ENCODE data around the gene CAPN13. TPM values are rescaled to one million over a fixed set of nuclear protein-coding genes. Genes with fewer than 3 reads are reported as not detected.

The CAPN13 gene
- total RNA-seq, 1 experiment from 2014 or later, result 5.7 TPM

- H4K20me1 ChIP-seq (ENCODE audit: control insufficient read depth, insufficient read depth, insufficient read length), result no peaks in the 10 kb centered on the region
- no peak overlapping the region for H3K27ac Mint-ChIP-seq
- H3K27me3 ChIP-seq (ENCODE audit: insufficient read depth, low read length), result no peaks in the 10 kb centered on the region
- H2BK12ac ChIP-seq (ENCODE audit: insufficient read length, low read depth, low read length), result no peak overlapping the region
- H2BK120ac ChIP-seq (ENCODE audit: low read depth, low read length, poor library complexity, severe bottlenecking), result no peak overlapping the region
- no peak overlapping the region for H3K4me2 ChIP-seq (ENCODE audit: insufficient read depth, insufficient read length, low read length)
- H3K79me2 ChIP-seq (ENCODE audit: insufficient read depth, low read length), result no peaks in the 10 kb centered on the region
- no peak overlapping the region for H3T11ph ChIP-seq (ENCODE audit: low read length)
- H2AFZ ChIP-seq (ENCODE audit: low read length), result no peak overlapping the region
- no peak overlapping the region for H3K9ac ChIP-seq (ENCODE audit: extremely low read depth, insufficient read length, low read length)
- DNase-seq, result no peak
- H3K79me1 ChIP-seq (ENCODE audit: insufficient read depth, low read depth, low read length, poor library complexity, severe bottlenecking), result no peaks in the 10 kb centered on the region
- no peak overlapping the region for H3K23ac ChIP-seq (ENCODE audit: insufficient read length, low read depth, low read length)
- no peaks in the 10 kb centered on the region for H3K9me3 ChIP-seq (ENCODE audit: control insufficient read depth, low read depth, low read length)
- no peaks in the 10 kb centered on the region for H3K23me2 ChIP-seq (ENCODE audit: insufficient read length, low read depth, low read length, poor library complexity, severe bottlenecking)
- H3K14ac ChIP-seq (ENCODE audit: insufficient read depth, low read length), result no peak overlapping the region
- no peaks in the 10 kb centered on the region for H3K27me3 Mint-ChIP-seq (ENCODE audit: low read depth)
- peaks cover 2 to 13% of the 10 kb centered on the region in 2 experiments for H3K4me1 Mint-ChIP-seq
- H3K56ac ChIP-seq (ENCODE audit: insufficient read length, low read depth, low read length), result no peak overlapping the region
- no peak overlapping the region for H2BK15ac ChIP-seq (ENCODE audit: low read depth, low read length)
- no CpG with 5 or more reads among the region's 8 CpGs for WGBS (ENCODE audit: extremely low coverage, insufficient read length, low lambda C conversion rate)
- no peaks in the 10 kb centered on the region for H3K9me3 Mint-ChIP-seq
- no peak overlapping the region for H3K18ac ChIP-seq (ENCODE audit: insufficient read length, low read depth, low read length)
- no peak overlapping the region for H2AK5ac ChIP-seq (ENCODE audit: insufficient read length, low read length)
- no peak for TF ChIP-seq CTCF (conservative IDR thresholded peaks at IDR 0.05)
- no peak overlapping the region for H3K27ac ChIP-seq (ENCODE audit: insufficient read length, low read depth, low read length)
- H3K4me1 ChIP-seq (ENCODE audit: insufficient read depth, low read length), result no peaks in the 10 kb centered on the region
- no peak overlapping the region for H4K8ac ChIP-seq (replicated peaks; ENCODE audit: insufficient read length, low read depth, low read length)
- H4K5ac ChIP-seq (ENCODE audit: insufficient read length, low read depth, low read length), result no peak overlapping the region
- no peak overlapping the region for H2BK20ac ChIP-seq (ENCODE audit: low read depth, low read length, poor library complexity, severe bottlenecking)
- no peak overlapping the region for H4K91ac ChIP-seq (ENCODE audit: insufficient read length, low read depth, low read length)
- H3K4ac ChIP-seq (ENCODE audit: low read depth, low read length), result no peak overlapping the region
- H2BK5ac ChIP-seq (ENCODE audit: insufficient read length, low read length), result no peak overlapping the region
- no peaks in the 10 kb centered on the region for H3K36me3 Mint-ChIP-seq (ENCODE audit: insufficient read depth in 1 of 3, low read depth in 3 of 3)
- no peak overlapping the region for H3K4me3 Mint-ChIP-seq
Observed at GRCh38 chr2:30761226-30761625, 46.0 kb downstream of the CAPN13 start.
